Panc1 (cell line): Measurements from ENCODE around the gene SCD5.

Experiments used
- POLR2AphosphoS5 ChIP-seq: IDR thresholded peaks from 2 replicates; pipeline ENCODE4 v1.6.1; 2012; ENCODE audit warnings: mild to moderate bottlenecking, low read depth, low read length, moderate library complexity
- TF ChIP-seq, protein P1 (sequence below): fragments of 450-650 bp; IDR thresholded peaks from 2 replicates; pipeline ENCODE4 v1.5.1; 2017; ENCODE audit warnings: mild to moderate bottlenecking
- TF ChIP-seq, protein P2 (sequence below), 2 experiments: IDR thresholded peaks; 2 replicates each; pipeline ENCODE4 v1.6.1; 2011 to 2012; ENCODE audit warnings: low read depth in 2 of 2, control low read depth in 1 of 2, low read length in 1 of 2, mild to moderate bottlenecking in 1 of 2, moderate library complexity in 1 of 2; ENCODE audit not compliant: insufficient read depth in 1 of 2

DNA sequence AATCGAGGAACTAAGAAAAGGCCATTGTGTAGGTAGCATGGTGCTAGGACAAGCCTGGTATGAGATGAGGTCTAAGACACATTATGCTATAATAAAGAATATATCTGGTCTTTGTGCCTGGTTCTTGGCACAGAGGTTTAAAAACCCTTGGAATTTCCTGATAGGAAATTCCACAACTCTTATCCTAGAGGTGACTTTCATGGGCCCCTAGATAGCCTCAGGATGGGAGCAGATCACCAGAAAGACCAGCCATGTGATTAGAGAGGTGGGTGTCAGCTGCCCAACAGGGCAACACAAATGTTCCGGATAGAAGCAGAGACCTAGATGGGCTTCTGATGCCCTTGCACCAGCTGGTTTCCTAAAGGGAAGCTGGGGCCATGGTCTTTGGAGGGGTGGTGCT lies 107.2 kb downstream of the SCD5 start:
- TF ChIP-seq, protein P1, sequence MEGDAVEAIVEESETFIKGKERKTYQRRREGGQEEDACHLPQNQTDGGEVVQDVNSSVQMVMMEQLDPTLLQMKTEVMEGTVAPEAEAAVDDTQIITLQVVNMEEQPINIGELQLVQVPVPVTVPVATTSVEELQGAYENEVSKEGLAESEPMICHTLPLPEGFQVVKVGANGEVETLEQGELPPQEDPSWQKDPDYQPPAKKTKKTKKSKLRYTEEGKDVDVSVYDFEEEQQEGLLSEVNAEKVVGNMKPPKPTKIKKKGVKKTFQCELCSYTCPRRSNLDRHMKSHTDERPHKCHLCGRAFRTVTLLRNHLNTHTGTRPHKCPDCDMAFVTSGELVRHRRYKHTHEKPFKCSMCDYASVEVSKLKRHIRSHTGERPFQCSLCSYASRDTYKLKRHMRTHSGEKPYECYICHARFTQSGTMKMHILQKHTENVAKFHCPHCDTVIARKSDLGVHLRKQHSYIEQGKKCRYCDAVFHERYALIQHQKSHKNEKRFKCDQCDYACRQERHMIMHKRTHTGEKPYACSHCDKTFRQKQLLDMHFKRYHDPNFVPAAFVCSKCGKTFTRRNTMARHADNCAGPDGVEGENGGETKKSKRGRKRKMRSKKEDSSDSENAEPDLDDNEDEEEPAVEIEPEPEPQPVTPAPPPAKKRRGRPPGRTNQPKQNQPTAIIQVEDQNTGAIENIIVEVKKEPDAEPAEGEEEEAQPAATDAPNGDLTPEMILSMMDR = no peak
- TF ChIP-seq, protein P2, sequence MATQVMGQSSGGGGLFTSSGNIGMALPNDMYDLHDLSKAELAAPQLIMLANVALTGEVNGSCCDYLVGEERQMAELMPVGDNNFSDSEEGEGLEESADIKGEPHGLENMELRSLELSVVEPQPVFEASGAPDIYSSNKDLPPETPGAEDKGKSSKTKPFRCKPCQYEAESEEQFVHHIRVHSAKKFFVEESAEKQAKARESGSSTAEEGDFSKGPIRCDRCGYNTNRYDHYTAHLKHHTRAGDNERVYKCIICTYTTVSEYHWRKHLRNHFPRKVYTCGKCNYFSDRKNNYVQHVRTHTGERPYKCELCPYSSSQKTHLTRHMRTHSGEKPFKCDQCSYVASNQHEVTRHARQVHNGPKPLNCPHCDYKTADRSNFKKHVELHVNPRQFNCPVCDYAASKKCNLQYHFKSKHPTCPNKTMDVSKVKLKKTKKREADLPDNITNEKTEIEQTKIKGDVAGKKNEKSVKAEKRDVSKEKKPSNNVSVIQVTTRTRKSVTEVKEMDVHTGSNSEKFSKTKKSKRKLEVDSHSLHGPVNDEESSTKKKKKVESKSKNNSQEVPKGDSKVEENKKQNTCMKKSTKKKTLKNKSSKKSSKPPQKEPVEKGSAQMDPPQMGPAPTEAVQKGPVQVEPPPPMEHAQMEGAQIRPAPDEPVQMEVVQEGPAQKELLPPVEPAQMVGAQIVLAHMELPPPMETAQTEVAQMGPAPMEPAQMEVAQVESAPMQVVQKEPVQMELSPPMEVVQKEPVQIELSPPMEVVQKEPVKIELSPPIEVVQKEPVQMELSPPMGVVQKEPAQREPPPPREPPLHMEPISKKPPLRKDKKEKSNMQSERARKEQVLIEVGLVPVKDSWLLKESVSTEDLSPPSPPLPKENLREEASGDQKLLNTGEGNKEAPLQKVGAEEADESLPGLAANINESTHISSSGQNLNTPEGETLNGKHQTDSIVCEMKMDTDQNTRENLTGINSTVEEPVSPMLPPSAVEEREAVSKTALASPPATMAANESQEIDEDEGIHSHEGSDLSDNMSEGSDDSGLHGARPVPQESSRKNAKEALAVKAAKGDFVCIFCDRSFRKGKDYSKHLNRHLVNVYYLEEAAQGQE (IDR thresholded peaks at IDR 0.05; ENCODE audit: insufficient read depth in 1 of 2, low read depth in 2 of 2, low read length in 1 of 2) = no peak
- TF ChIP-seq POLR2AphosphoS5 = no peak
